Natural killer cell (primary cell): ENCODE measurements around the gene RPL41. TPM values are rescaled to one million over a fixed set of nuclear protein-coding genes. Genes with fewer than 3 reads are reported as not detected.

ENCODE experiments used
- ATAC-seq, 3 donors: fragments of 150-1000 bp in 2 of 3; fragments of 200-7000 bp in 1 of 3; cut with Tn5 transposase; 1 replicate in 1 of 3; 2 replicates in 2 of 3; pipeline ENCODE4 v1.10.0; 2021; ENCODE audit warnings: mild to moderate bottlenecking in 2 of 3, moderate library complexity in 2 of 3
- DNase-seq, 2 donors: peaks; one replicate each; pipeline versions ENCODE4 v3.0.0 to v3.0.0-alpha.2; 2013 to 2021; ENCODE audit warnings: mixed read lengths in 1 of 2
- H3K27ac ChIP-seq: one replicate; pipeline ENCODE4 v1.5.1; 2013; ENCODE audit warnings: mild to moderate bottlenecking, low read length
- H3K27me3 ChIP-seq: one replicate; pipeline ENCODE4 v1.6.1; 2013; ENCODE audit warnings: low read length; ENCODE audit not compliant: control insufficient read depth, insufficient read depth
- H3K36me3 ChIP-seq: one replicate; pipeline ENCODE4 v1.6.1; 2013; ENCODE audit warnings: low read length; ENCODE audit not compliant: control insufficient read depth, insufficient read depth
- H3K4me1 ChIP-seq: one replicate; pipeline ENCODE4 v1.6.1; 2013; ENCODE audit warnings: low read length; ENCODE audit not compliant: control insufficient read depth, insufficient read depth
- H3K4me3 ChIP-seq: one replicate; pipeline ENCODE4 v1.5.1; 2013; ENCODE audit warnings: low read length
- H3K9me3 ChIP-seq: one replicate; pipeline ENCODE4 v1.6.1; 2013; ENCODE audit warnings: low read length; ENCODE audit not compliant: control insufficient read depth, insufficient read depth
- H3K27ac Mint-ChIP-seq, 2 donors: one replicate each; pipeline ENCODE4 v1.8.0; 2022; ENCODE audit warnings: mild to moderate bottlenecking in 2 of 2, mixed read lengths in 2 of 2, moderate library complexity in 1 of 2
- H3K27me3 Mint-ChIP-seq, 2 donors: one replicate each; pipeline ENCODE4 v1.8.0; 2022; ENCODE audit warnings: low read depth in 2 of 2, mixed read lengths in 2 of 2
- H3K36me3 Mint-ChIP-seq: one replicate; pipeline ENCODE4 v1.8.0; 2022; ENCODE audit warnings: mixed read lengths
- H3K4me1 Mint-ChIP-seq, 2 donors: one replicate each; pipeline ENCODE4 v1.8.0; 2022; ENCODE audit warnings: mixed read lengths in 2 of 2
- H3K4me3 Mint-ChIP-seq: one replicate; pipeline ENCODE4 v1.8.0; 2022; ENCODE audit warnings: mild to moderate bottlenecking, moderate library complexity, mixed read lengths
- H3K9me3 Mint-ChIP-seq, 2 donors: one replicate each; pipeline ENCODE4 v1.8.0; 2022; ENCODE audit warnings: mixed read lengths in 2 of 2
- CTCF ChIP-seq: fragments of 200-600 bp; IDR thresholded peaks from one replicate; pipeline ENCODE4 v1.8.0; 2022; ENCODE audit warnings: antibody characterized with exemption
- WGBS: methylation state at CpG from one replicate; pipeline ENCODE4 v1.1.7; 2013; ENCODE audit warnings: missing lambda C conversion rate; ENCODE audit not compliant: insufficient coverage; 5-methylcytosine and 5-hydroxymethylcytosine counted together
- intact Hi-C: fragments of 100-400 bp; cut with micrococcal nuclease; formaldehyde crosslinking; loops from one replicate; pipeline ENCODE4 v1.14.2; 2022
- total RNA-seq, 4 donors: library from RNA; stranded (reverse); fragments of 120-200 nt in 1 of 4; gene quantifications; one replicate each; pipeline versions ENCODE4 v1.2.3 to v1.2.4, GENCODE V29; 2013 to 2022

RPL41 gene
- total RNA-seq, 3 donors from 2014 or later (not counting 1 experiment from before 2014, with no cell fraction given), result 2,342 to 3,083 (median 3,009) TPM

- intact Hi-C loops, result no loop called here
- WGBS, result 98% methylated on average over 16 of the region's 17 CpGs
- Mint-ChIP-seq H3K4me3 (peak overlapping the region; percentile 25), H3K4me1 (peaks cover 27 to 38% of the 10 kb centered on the region in 2 donors), H3K36me3 (peaks cover 9% of the 10 kb centered on the region), H3K27ac (peak overlapping the region; percentile 80 to 96), H3K9me3 (no peaks in the 10 kb centered on the region), H3K27me3 (no peaks in the 10 kb centered on the region)
- DNase-seq, result no peak
- no peak for ATAC-seq
- Histone ChIP-seq H3K4me1 (peaks cover 23% of the 10 kb centered on the region), H3K27me3 (no peaks in the 10 kb centered on the region), H3K4me3 (no peak overlapping the region), H3K9me3 (no peaks in the 10 kb centered on the region), H3K36me3 (peaks cover 79% of the 10 kb centered on the region), H3K27ac (no peak overlapping the region)
- no peak for TF ChIP-seq CTCF
These were observed 47.9 kb downstream of the RPL41 start for GRCh38 chr12:56164345-56164729.

DNA sequence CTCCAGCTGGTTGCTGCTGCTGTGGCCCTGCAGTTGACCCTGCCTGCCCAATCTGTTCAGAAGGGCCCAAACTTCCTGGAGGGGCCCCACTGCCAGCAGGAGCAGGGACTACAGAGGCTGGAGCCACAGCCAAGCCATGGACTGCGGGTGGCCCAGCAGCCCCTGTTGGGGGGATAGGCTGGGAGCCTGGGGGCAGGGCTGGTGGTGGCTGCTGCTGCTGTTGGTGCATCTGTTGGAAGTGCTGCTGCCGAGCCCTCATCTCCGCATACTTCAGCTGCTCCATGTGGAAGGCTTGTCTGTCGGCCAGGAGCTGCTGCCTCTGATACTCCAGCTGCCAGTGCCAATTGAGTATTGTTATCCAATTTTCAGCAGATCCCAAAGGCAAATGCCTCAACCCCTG is 48.9 kb downstream of the RPL41 start:
- Histone ChIP-seq H3K27ac (no peak overlapping the region), H3K27me3 (no peaks in the 10 kb centered on the region), H3K4me1 (peaks cover 13% of the 10 kb centered on the region), H3K4me3 (no peak overlapping the region), H3K36me3 (peaks cover 80% of the 10 kb centered on the region), H3K9me3 (no peaks in the 10 kb centered on the region)
- Mint-ChIP-seq H3K4me3 (no peak overlapping the region), H3K36me3 (peaks cover 18% of the 10 kb centered on the region), H3K27ac (peak overlapping the region in 1 of 2 donors; percentile 96), H3K27me3 (no peaks in the 10 kb centered on the region), H3K9me3 (no peaks in the 10 kb centered on the region), H3K4me1 (peaks cover 17 to 27% of the 10 kb centered on the region in 2 donors)
- TF ChIP-seq CTCF, result no peak
- ATAC-seq (no peak), DNase-seq (no peak)
- intact Hi-C loops, result no loop called here
- WGBS, result 94% methylated on average over 4 of the region's 4 CpGs

Other genes starting within 250 kb of the RPL41 start
- gene PYM1, start 188.7 kb upstream of the RPL41 start, total RNA-seq, result 10 to 100 TPM; 18.5 to 21.2 (median 19.1) TPM
- 100 to 1,000 TPM; 137 to 145 (median 142) TPM for gene DGKA, start 185.5 kb upstream of the RPL41 start, total RNA-seq
- gene PMEL, start 150.6 kb upstream of the RPL41 start, total RNA-seq, result under 1 TPM in 1 of 3 donors, not detected in 2; 0.35 TPM
- 10 to 100 TPM; 19.5 to 27.3 (median 27.3) TPM for gene CDK2, start 149.8 kb upstream of the RPL41 start, total RNA-seq
- 10 to 100 TPM; 69.4 to 80.0 (median 78.2) TPM for gene RAB5B, start 142.6 kb upstream of the RPL41 start, total RNA-seq
- gene SUOX, start 119.4 kb upstream of the RPL41 start, total RNA-seq, result 10 to 100 TPM; 11.0 to 15.9 (median 14.6) TPM
- 1 to 10 TPM; 4.4 to 5.5 (median 5.5) TPM for gene IKZF4, start 95.6 kb upstream of the RPL41 start, total RNA-seq
- gene RPS26, start 74.7 kb upstream of the RPL41 start, total RNA-seq, result 10 to 100 TPM; 29.5 to 50.3 (median 35.5) TPM
- under 1 TPM in 2 of 3 donors, not detected in 1; 0.26 to 0.66 TPM for gene ERBB3, start 36.5 kb upstream of the RPL41 start, total RNA-seq
- gene PA2G4, start 12.1 kb upstream of the RPL41 start, total RNA-seq, result 10 to 100 TPM; 78.5 to 86.4 (median 79.7) TPM
- 10 to 100 TPM; 12.0 to 24.3 (median 16.2) TPM for gene ZC3H10, start 1.6 kb downstream of the RPL41 start, total RNA-seq
- 100 to 1,000 TPM; 198 to 215 (median 199) TPM for gene ESYT1, start 11.6 kb downstream of the RPL41 start, total RNA-seq
- 1 to 10 TPM; 6.7 to 8.9 (median 7.4) TPM for gene MYL6B, start 36.0 kb downstream of the RPL41 start, total RNA-seq
- gene MYL6, start 41.7 kb downstream of the RPL41 start, total RNA-seq, result 1,000 to 10,000 TPM in 2 of 3 donors, 100 to 1,000 TPM in 1; 881 to 1,204 (median 1,015) TPM
- gene SMARCC2, start 72.8 kb downstream of the RPL41 start, total RNA-seq, result 100 to 1,000 TPM; 205 to 232 (median 210) TPM
- gene RNF41, start 105.3 kb downstream of the RPL41 start, total RNA-seq, result 10 to 100 TPM; 32.3 to 44.5 (median 38.6) TPM
- 10 to 100 TPM; 21.6 to 23.4 (median 22.6) TPM for gene NABP2, start 107.7 kb downstream of the RPL41 start, total RNA-seq
- 1 to 10 TPM in 1 of 3 donors, under 1 TPM in 2; 0.70 to 1.4 (median 0.71) TPM for gene SLC39A5, start 113.4 kb downstream of the RPL41 start, total RNA-seq
- 10 to 100 TPM; 34.1 to 52.2 (median 51.4) TPM for gene ANKRD52, start 141.8 kb downstream of the RPL41 start, total RNA-seq
- 10 to 100 TPM; 27.2 to 37.9 (median 30.2) TPM for gene COQ10A, start 150.3 kb downstream of the RPL41 start, total RNA-seq
- 100 to 1,000 TPM; 185 to 190 (median 188) TPM for gene CS, start 183.7 kb downstream of the RPL41 start, total RNA-seq
- gene CNPY2, start 199.4 kb downstream of the RPL41 start, total RNA-seq, result 10 to 100 TPM; 50.4 to 64.3 (median 60.8) TPM
- gene PAN2, start 217.4 kb downstream of the RPL41 start, total RNA-seq, result 100 to 1,000 TPM in 1 of 3 donors, 10 to 100 TPM in 2; 86.2 to 117 (median 95.7) TPM
- gene IL23A, start 222.3 kb downstream of the RPL41 start, total RNA-seq, result 1 to 10 TPM; 1.8 to 2.7 (median 2.2) TPM
- 100 to 1,000 TPM; 140 to 157 (median 143) TPM for gene STAT2, start 243.5 kb downstream of the RPL41 start, total RNA-seq
- gene APOF, start 246.2 kb downstream of the RPL41 start, total RNA-seq, result not detected